Neutrophil (primary cell): ENCODE results near the gene LINGO1.

Source experiments
- H3K27ac ChIP-seq: fragments of 200-600 bp; sonication (generic); 2 replicates; pipeline ENCODE4 v1.5.1; 2016; ENCODE audit warnings: mild to moderate bottlenecking, moderate library complexity
- H3K27me3 ChIP-seq: fragments of 200-600 bp; sonication (generic); 2 replicates; pipeline ENCODE4 v1.6.0; 2016; ENCODE audit warnings: mild to moderate bottlenecking
- H3K36me3 ChIP-seq: fragments of 200-600 bp; sonication (generic); 2 replicates; pipeline ENCODE4 v1.5.1; 2017
- H3K4me1 ChIP-seq, 2 experiments: fragments of 200-600 bp in 1 of 2; sonication (generic) in 1 of 2; 1 replicate in 1 of 2; 2 replicates in 1 of 2; pipeline versions ENCODE4 v1.5.1 to v1.6.1; 2013 to 2016; ENCODE audit warnings: low read depth in 1 of 2, low read length in 1 of 2, mild to moderate bottlenecking in 1 of 2, moderate library complexity in 1 of 2; ENCODE audit not compliant: control insufficient read depth in 1 of 2, insufficient read depth in 1 of 2
- H3K4me3 ChIP-seq, 2 experiments: fragments of 200-600 bp in 1 of 2; sonication (generic) in 1 of 2; 1 replicate in 1 of 2; 2 replicates in 1 of 2; pipeline ENCODE4 v1.5.1; 2013 to 2016; ENCODE audit warnings: low read depth in 1 of 2, low read length in 1 of 2, mild to moderate bottlenecking in 1 of 2, moderate library complexity in 1 of 2
- H3K9me3 ChIP-seq: fragments of 200-600 bp; sonication (generic); 2 replicates; pipeline ENCODE4 v1.5.1; 2016
- CTCF ChIP-seq: fragments of 200-600 bp; sonication (generic); IDR thresholded peaks from 2 replicates; pipeline ENCODE4 v1.5.1; 2016; ENCODE audit warnings: antibody characterized with exemption

The LINGO1 gene

GRCh38 chr15:77607894-77608261, 24.8 kb downstream of the LINGO1 start:
- H3K27ac ChIP-seq: no peak overlapping the region
- H3K4me3 ChIP-seq: no peak overlapping the region
- H3K36me3 ChIP-seq: no peaks in the 10 kb centered on the region
- H3K9me3 ChIP-seq: no peaks in the 10 kb centered on the region
- peaks cover 24% of the 10 kb centered on the region for H3K27me3 ChIP-seq
- TF ChIP-seq CTCF: no peak
- no peaks in the 10 kb centered on the region for H3K4me1 ChIP-seq

GRCh38 chr15:77607111-77607893, 25.4 kb downstream of the LINGO1 start:
- no peaks in the 10 kb centered on the region for H3K9me3 ChIP-seq
- H3K27me3 ChIP-seq: peaks cover 24% of the 10 kb centered on the region
- H3K27ac ChIP-seq: no peak overlapping the region
- H3K4me3 ChIP-seq: no peak overlapping the region
- H3K4me1 ChIP-seq: no peaks in the 10 kb centered on the region
- no peak for TF ChIP-seq CTCF
- no peaks in the 10 kb centered on the region for H3K36me3 ChIP-seq

GRCh38 chr15:77606142-77607034, 26.3 kb downstream of the LINGO1 start:
- Histone ChIP-seq H3K4me1 (no peaks in the 10 kb centered on the region), H3K36me3 (no peaks in the 10 kb centered on the region), H3K9me3 (no peaks in the 10 kb centered on the region), H3K4me3 (no peak overlapping the region), H3K27ac (no peak overlapping the region), H3K27me3 (peaks cover 24% of the 10 kb centered on the region)
- no peak for TF ChIP-seq CTCF

- no peak for TF ChIP-seq CTCF
- H3K4me3 ChIP-seq: no peak overlapping the region
- H3K4me1 ChIP-seq: no peaks in the 10 kb centered on the region
- H3K9me3 ChIP-seq: no peaks in the 10 kb centered on the region
- H3K36me3 ChIP-seq: no peaks in the 10 kb centered on the region
- peaks cover 24% of the 10 kb centered on the region for H3K27me3 ChIP-seq
- H3K27ac ChIP-seq: no peak overlapping the region
Measured at GRCh38 chr15:77605547-77605946, 27.2 kb downstream of the LINGO1 start.

GRCh38 chr15:77604973-77605372, 27.7 kb downstream of the LINGO1 start:
- TF ChIP-seq CTCF: no peak
- Histone ChIP-seq H3K4me3 (no peak overlapping the region), H3K27ac (no peak overlapping the region), H3K36me3 (no peaks in the 10 kb centered on the region), H3K9me3 (no peaks in the 10 kb centered on the region), H3K4me1 (no peaks in the 10 kb centered on the region), H3K27me3 (peaks cover 24% of the 10 kb centered on the region)
